NAMALWA (cell line): ENCODE results near the gene AMFR.
"Not testable (repeated sequence)": the region's sequence is repeated elsewhere in the genome, so short reads cannot be mapped to it uniquely, and the experiment has no call there.

ENCODE experiments used
- DNase-seq: peaks from one replicate; pipeline ENCODE4 v3.0.0-alpha.2; 2015; ENCODE audit warnings: low spot score

The AMFR gene

DNA sequence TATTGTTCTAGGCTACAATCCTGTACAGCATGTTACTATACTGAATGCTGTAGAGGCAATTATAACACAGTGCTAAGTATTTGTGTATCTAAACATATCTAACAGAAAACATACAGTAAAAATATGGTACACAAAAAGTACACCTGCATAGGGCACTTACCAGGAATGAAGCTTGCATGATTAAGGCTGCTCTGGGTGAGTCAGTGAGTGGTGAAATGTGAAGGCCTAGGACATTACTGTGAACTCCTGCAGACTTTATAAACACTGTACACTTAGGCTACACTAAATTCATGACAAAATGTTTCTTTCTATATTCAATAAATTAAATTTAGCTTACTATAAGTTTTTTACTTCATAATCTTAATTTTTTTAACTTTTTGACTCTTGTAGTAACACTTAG lies 37.1 kb downstream of the AMFR start:
- DNase-seq: no peak

DNA sequence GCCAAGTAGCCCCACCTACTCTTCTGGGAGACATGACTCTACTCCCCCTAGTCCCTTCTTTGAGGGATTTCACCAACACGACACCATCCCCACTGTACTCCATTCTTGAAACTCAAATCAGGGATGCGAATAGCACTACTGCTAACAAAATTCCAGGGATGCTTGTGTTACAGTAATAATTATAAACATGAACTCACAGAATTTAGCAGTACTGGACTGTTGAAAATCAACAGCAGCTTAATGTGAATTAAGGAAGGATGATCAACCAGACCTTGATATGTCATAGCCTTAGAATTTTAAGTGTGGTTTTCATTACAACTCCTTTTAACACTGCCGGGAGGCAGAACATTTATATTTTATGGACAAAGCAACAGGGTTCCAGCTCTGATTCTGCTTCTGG lies 37.9 kb downstream of the AMFR start:
- DNase-seq: no peak

DNA sequence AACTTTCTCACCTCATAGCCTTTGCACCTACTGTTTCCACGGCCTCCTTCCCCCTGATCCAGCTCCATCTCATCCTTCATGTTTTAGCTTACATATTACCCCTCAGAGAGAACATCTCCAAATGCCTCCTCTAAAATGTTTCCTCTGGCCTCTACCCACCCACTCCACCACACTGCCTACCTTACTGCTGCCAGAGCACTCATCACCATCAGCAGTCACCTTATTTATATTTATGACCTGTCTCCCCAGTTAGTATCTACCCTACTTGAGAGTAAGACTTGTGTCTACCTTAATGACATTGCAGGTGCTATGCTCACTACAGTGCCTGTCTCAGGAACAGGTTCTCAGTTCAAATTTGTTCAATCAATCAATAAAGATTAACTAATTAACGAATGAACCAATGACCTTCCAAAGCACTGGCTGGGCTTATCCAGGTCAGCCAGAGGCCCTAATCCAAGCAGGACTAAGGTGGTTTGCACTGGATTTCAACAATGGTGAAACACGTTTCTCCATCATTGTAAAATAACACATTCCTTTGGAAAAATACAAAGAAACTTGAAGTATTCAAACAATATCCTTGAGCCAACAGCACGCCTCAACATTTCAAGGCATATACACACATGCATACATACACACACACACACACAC lies 41.1 kb downstream of the AMFR start:
- DNase-seq: no peak

DNA sequence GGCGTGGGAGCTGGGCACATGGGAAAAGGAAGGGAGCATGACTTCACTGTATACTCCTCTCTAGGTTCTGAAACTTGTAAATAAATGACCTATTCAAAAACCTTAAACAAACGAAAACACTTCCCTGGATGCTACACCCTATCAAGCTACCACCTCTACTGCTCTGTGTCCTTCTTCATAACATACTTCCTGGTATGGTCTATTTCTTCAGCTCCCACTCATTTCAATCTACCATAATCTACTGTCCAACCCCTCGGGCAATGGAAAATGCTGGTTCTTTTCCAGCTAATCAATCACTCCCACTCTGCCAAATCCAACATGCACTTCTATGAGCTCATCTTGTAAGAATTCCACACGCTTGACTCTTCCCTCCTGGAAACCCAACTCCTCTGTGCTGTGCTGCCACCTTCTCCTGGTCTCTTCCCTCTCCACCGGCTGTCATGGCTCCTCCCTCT lies 42.4 kb downstream of the AMFR start:
- DNase-seq: no peak

DNA sequence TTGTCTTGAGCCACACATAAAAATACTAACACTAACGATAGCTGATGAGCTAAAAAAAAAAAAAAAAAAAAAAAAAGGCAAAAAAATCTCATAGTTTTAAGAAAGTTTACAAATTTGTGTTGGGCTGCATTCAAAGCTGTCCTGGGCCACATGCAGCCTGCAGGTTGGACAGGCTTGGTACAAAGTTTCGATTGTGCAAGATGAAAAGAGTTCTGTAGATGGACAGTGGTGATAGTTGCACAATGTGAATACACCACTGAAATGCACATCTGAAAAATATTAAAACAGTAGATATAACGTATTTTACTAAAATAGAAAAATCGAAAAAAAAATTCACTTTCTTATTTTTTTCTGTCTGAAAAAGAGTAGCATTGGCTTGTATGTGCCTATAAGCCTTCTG lies 42.9 kb downstream of the AMFR start:
- no peak for DNase-seq

DNA sequence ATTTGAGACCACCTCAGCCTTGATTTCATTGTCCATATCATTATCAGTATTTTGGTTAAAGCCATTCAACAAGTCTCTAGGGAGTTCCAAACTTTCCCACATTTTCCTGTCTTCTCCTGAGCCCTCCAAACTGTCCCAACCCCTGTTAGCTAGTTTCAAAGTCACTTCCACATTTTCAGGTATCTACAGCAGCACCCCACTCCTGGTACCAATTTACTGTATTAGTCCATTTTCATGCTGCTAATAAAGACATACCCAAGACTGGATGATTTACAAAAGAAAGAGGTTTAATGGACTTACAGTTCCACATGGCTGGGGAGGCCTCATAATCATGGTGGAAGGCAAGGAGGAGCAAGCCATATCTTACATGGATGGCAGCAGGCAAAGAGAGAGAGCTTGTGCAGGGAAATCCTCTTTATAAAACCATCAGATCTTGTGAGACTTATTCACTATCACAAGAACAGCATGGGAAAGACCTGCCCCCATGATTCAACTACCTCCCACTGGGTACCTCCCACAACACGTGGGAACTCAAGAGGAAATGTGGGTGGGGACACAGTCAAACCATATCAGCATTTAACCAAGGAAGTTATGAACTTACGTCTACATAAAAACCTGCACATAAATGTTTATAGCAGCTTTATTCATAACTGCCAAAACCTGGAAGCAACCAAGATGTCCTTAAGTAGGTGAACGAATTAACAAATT lies 44.4 kb downstream of the AMFR start:
- not testable (repeated sequence) for DNase-seq

DNA sequence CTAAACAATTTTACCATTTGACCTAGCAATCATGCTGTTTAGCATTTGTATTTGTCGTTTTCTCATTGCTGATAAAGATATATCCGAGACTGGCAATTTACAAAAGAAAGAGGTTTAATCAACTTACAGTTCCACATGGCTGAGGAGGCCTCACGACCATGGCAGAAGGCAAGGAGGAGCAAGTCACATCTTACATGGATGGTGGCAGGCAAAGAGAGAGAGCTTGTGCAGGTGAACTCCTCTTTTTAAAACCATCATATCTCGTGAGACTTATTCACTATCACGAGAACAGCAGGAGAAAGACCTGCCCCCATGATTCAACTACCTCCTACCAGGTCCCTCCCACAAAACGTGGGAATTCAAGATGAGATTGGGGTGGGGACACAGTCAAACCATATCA lies 46.3 kb downstream of the AMFR start:
- not testable (repeated sequence) for DNase-seq

DNA sequence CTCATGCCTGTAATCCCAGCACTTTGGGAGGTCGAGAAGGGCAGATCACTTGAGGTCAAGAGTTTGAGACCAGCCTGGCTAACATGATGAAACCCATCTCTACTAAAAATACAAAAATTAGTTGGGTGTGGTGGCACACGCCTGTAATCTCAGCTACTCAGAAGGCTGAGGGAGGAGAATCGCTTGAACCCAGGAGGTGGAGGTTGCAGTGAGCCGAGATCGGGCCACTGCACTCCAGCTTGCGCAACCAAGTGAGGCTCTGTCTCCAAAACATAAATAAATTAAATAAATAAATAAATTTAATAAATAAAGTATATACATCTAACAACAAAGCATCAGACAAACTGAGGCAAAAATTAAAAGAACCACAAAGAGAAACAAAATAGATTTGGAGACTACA lies 49.6 kb downstream of the AMFR start:
- not testable (repeated sequence) for DNase-seq

DNA sequence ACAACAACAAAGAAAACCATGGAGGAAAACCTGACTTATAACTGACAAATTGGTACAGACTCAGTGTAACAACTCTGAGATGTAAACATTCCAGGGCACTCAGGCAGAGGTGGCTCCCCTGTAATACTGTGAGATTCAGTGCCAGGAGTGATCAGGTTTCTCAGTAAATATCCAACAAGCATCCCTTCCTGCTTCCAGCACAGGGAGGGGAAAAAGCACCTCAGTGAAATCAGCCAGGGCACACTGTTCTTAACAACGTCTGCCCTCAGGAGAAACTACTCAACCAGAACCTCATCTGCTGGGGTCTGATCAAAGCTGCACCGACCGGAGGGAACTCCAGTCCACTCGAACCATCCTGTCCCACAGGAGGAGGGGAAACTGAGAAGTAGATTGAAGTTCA lies 52.3 kb downstream of the AMFR start:
- no peak for DNase-seq

DNA sequence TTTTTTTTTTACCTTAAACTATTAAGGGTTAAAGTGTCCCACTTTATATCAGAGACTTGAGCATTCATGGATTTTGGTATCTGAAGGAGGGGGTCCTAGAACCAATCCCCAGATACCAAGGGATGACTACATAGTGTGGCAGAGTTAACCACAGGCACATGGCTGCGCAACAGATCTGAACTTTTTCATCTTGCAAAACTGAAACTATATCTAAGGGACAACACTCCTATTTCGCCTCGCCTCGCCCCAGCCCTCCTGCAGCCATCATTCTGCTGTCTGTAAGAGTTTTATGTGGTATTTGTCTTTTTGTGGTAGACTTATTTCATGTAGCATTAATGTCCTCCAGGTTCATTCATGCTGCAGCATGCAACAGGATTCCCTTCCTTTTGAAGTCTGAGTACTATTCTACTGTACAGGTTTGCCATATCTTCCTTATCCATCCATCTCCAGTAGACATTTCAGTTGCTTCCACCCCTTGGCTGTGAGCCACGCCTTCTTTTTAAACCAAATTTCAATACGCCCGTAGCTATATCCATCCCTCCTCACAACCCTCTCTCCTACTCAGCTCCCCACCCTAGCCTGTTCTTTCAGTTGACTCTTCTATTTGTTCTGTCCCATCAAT lies 53.2 kb downstream of the AMFR start:
- no peak for DNase-seq

DNA sequence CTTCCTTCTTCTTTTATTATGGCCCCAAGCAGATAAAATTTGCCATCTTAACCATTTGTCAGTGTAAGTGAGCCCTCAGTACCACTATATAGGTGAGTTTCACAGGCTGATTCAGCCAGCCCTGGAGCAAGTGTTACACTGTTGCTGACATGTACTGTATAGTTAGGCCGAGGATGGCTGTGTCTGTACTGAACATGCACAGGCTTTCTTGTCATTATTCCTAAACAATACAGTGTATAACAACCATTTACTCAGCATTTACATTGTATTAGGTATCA lies 53.7 kb downstream of the AMFR start:
- no peak for DNase-seq

DNA sequence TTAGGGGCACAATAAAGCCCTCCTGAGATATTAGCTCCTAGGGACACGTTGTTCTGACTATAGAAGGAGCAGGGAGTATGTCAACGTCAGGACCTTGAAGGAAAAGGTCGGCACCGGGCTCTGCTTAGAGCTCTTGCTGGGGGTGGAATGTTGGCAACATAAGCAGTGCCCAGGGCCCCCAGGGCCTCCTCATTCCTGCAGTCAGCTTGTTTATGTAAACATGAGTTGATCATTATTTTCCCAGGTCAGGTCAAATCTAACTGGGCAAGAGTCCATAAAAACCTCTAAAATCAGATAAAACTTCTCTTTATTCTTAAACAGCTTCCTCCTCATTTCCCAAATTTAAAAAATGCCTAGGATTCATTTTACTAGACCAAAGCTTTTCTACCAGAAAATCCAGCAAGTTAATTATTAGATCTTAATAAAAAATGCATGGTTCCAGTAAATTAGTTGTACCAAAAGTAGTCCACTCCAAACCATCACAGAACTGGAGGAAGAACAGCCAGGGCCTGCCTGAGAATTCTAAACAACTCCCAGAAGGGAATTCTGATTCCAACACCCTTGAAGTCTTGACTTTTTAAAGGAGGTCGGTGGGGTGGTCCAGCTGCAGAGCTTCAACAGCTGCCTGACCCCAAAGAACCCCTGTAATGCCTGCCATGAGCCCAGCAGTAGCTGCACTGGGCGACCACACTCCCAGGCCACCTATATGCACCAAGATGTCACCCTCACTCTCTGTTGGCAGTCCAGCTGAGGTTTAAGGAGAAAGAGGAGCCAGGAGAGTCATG lies 54.3 kb downstream of the AMFR start:
- DNase-seq: no peak

DNA sequence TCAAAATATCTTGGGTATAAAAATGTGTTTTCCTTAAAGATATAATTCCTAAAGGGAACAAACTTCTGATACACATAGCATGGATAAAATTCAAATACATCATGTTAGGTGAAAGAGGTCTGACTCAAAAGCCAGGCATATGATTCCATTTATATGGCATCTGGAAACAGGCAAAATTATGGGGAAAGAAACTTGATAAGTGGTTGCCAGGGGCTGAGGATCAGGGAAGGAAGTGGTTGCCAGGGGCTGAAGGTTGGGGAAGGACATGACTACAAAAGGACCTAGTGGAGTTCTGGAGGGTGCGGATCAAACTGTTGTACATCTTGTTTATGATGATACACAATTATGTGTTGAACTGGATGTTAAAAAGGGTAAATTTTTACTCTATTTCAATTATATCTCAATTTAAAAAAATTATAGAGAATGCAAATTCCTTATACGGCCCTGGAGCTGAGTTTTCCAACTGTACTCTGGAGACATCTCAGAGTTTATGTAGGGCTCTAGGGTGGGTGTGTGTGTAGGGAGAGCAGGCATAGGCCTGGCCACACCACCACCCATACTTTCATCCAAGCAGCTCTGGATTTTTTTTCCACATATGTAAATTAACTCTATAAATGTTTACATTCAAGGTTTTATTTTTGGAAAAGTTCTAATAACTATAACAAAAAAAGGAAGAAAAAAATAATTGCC lies 55.0 kb downstream of the AMFR start:
- no peak for DNase-seq

DNA sequence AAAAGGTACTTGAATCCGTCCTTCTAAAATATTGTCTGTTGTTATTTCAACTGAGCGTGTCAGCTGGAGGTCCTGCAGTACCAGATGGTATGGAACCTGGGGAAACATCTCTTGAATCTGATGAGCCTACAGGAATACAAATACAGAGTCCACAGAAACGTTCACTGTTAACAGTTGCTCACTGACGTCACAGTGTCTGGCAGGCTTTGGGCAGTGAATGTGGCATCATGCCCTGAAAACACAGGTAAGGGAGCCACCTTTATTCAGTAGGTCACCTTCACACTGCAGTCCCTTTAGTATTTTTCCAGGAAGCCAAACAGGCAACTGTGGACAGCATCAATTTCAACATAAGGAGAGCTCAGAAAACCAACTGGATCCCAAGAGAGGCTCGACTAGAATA lies 56.1 kb downstream of the AMFR start:
- DNase-seq: no peak

DNA sequence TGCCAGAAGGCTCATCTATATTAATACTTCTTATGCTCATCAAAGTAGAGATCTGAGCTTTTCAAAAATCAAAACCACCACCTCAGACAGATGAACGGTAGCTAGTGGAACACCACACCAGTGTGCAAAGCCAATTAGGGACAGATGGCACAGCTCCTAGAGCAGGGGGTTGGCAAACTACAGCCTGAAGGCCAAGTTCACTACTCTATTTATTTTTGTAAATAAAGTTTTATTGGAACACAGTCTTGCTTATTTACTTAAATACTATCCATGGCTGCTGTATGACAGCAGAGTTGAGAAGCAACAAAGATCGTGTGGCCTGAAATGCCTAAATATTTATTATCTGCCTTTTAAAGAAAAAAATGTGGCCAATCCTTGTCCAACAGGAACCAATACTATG lies 56.8 kb downstream of the AMFR start:
- no peak for DNase-seq

DNA sequence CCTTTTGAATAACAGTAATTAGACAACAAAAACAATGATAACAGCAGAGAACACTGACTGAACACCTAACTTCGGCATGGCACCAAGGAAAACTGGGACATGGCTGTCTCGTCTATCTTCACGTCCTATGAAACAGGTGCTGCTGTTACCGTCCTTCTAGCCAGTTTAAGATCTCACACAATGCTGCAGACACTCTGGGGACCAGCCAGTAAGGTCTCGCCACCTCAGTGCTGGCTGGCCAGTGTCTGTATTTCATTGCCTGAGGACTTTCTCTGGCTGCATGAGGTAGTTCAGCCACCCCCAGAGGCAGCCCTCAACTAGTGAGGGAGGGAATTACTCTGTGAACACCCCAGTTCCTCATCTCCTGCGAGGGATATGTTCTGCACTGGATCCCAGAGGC lies 57.6 kb downstream of the AMFR start:
- DNase-seq: no peak

DNA sequence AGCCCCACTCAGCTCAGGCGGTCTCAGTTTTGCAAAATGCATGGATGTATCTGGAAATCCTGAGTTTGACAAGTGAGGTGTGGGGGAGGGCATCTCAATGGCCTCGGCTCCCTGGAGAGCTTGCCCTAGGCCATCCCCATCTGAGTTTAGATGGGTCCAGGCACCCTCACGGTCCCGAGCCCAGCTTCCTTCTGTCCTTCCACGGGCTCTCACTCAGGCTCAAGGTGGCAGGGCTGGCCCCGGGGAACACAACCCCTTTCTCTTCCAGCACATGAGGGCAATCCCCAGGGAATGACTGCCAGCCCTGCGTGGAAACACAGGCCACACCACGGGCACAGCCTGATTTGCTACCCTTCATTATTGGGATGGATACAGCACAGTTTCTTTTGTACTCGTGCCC lies 58.4 kb downstream of the AMFR start:
- DNase-seq: no peak

DNA sequence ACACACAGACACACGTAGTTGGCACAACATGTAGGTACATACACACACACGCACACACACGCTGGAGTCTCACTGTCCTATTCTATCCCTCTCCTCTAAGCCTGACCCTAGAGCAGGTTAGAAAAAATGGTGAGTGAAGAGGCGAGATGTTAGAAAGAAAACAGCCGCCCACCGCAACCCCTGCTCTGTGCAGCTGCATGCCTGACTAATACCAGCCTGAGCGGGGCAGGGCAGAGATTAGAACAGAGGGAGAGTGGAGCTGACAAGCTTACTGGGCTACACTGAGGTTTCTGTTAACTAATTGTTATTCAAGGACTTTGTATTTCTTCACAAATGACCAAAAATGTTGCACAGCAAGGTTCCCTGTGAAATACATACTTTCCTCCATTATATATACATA lies 59.8 kb downstream of the AMFR start:
- no peak for DNase-seq

DNA sequence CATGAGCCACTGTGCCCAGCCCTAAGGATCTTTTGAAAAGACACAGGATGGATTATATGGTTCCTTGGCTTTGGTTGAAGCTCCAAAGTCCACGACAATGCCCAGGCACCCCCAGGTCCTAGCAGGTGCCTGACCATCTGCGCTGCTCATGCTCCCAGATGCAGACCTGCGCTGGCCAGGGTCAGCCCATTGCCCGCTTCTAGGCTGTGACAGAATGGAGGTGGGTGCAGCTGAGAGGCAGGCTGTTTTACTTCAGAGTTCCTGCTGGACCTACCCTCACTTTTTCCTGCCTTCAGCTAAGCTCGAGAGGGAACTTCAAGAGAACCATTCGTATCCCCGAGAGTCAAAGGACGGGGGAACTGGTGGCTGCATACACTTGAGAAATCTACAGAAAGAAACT lies 60.5 kb downstream of the AMFR start:
- DNase-seq: no peak

DNA sequence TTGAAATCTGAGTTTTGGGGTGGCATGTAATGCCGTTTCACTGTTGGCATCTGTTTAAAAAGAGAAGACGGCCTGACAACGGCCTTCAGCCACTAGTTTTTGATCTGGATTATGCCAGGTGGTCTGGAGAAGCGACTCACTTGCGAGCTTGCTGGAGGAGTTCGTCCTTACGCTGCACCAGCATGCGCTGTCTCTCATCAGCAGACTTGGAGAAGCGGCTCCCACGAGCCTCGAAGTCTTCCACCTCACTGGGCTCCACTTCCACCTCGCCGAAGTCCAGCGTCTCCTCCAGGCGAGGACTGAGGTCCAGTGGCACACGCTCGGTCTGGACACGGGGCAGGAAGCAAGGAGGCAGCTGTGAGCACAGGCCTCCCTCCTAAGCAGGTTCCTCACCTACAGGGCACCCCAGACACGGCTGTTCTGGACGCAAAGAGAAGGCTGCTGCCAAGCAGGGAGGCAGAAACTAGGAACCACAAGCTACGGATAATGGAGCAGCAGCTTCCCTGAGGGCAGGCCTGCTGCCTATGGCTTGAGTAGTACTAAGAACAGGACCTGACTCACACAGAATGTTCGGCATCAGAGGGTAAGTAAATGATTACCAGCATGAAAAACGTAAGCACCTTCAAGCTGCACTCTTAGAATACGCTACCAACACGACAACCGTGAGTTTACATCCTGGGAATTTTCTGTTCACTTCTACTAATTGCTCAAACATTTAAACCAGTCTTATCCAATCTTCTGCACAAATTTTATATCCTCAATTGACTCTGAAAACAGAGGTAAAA lies 61.4 kb downstream of the AMFR start:
- DNase-seq: no peak

DNA sequence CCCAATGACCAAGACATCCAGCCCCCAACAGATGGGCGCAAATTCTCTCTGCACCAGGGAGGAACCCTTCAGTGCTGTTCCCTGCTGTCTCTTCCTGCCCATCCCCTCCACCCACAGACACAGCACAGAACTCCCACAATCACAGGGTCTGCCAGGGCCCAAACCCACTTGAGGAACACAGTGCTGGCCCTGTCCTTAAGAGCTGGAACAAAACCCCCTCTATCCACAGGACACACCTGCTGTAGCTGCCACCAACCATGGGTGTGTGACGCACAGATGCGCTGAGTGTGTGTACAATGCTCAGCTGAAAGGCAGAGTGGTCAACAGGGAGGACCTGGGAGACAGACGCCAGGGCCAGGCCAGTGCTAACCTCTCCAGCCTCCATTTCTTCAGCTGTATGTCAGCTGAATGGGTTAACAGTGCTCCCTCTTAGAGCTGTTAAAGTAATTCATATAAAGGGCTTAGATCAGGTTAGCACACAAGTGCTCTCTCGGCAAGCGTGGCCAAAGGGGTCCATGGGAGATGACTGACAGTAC lies 62.1 kb downstream of the AMFR start:
- no peak for DNase-seq
